Gastroesophageal sphincter (tissue), 3 donors: ENCODE measurements around the gene CRB2.

Source experiments
- CTCF ChIP-seq, 4 experiments: fragments of 200-600 bp in 2 of 4; fragments of 450-650 bp in 2 of 4; sonication (generic) in 1 of 4; IDR thresholded peaks; one replicate each; pipeline ENCODE4 v1.5.1; 2017 to 2019; ENCODE audit warnings: antibody characterized with exemption in 4 of 4, mild to moderate bottlenecking in 2 of 4, moderate library complexity in 2 of 4
- POLR2A ChIP-seq, 2 donors: fragments of 450-650 bp; IDR thresholded peaks; one replicate each; pipeline ENCODE4 v1.6.1; 2017; ENCODE audit warnings: antibody characterized with exemption in 2 of 2, mild to moderate bottlenecking in 2 of 2, moderate library complexity in 1 of 2
- POLR2AphosphoS5 ChIP-seq: sonication (generic); formaldehyde crosslinking; IDR thresholded peaks from one replicate; pipeline ENCODE4 v1.6.1; 2017; ENCODE audit warnings: antibody characterized with exemption

- TF ChIP-seq POLR2AphosphoS5, result no peak
- TF ChIP-seq POLR2A (IDR thresholded peaks at IDR 0.05), result no peak
- TF ChIP-seq CTCF (IDR thresholded peaks at IDR 0.05), result no peak
Measured at GRCh38 chr9:123314617-123315016, 41.4 kb upstream of the CRB2 start.
